ENCODE measurements around the gene TBCK. TPM values are rescaled to one million over a fixed set of nuclear protein-coding genes. Genes with fewer than 3 reads are reported as not detected.

The TBCK gene
- total RNA-seq, 1 experiment from 2014 or later, result 22.3 TPM

- TF ChIP-seq ZBTB33 (IDR thresholded peaks at IDR 0.05; ENCODE audit: extremely low read depth, insufficient replicate concordance, low read length), result no peak
- TF ChIP-seq ATF3 (IDR thresholded peaks at IDR 0.05), result no peak
- TF ChIP-seq EZH2phosphoT487 (IDR thresholded peaks at IDR 0.05; ENCODE audit: borderline replicate concordance), result no peak
- TF ChIP-seq EZH2 (IDR thresholded peaks at IDR 0.05), result no peak
- no peak for TF ChIP-seq ZFX (IDR thresholded peaks at IDR 0.05)
- no peak for TF ChIP-seq ZNF274 (IDR thresholded peaks at IDR 0.05; ENCODE audit: low read depth, low read length)
- TF ChIP-seq MAX (IDR thresholded peaks at IDR 0.05), result no peak
- no peak for TF ChIP-seq EGR1 (IDR thresholded peaks at IDR 0.05; ENCODE audit: low read depth)
- TF ChIP-seq CTCF (IDR thresholded peaks at IDR 0.05 in 2 of 3, conservative IDR thresholded peaks at IDR 0.05 in 1 of 3; ENCODE audit: borderline replicate concordance in 1 of 3, insufficient read depth in 1 of 3, low read depth in 2 of 3, low read length in 2 of 3), result no peak
- no peak for TF ChIP-seq TCF7L2 (IDR thresholded peaks at IDR 0.05; ENCODE audit: borderline replicate concordance, extremely low read depth, insufficient read depth, insufficient read length)
- TF ChIP-seq FOSL1 (IDR thresholded peaks at IDR 0.05; ENCODE audit: low read depth), result no peak
- TF ChIP-seq JUND (IDR thresholded peaks at IDR 0.05), result no peak
- no peak for TF ChIP-seq YY1 (IDR thresholded peaks at IDR 0.05; ENCODE audit: extremely low read depth, insufficient replicate concordance, low read depth, low read length)
- no peak for TF ChIP-seq RAD21 (IDR thresholded peaks at IDR 0.05; ENCODE audit: low read depth)
- no peak for TF ChIP-seq POLR2A (IDR thresholded peaks at IDR 0.05; ENCODE audit: borderline replicate concordance, extremely low read depth, insufficient read depth, insufficient read length)
- no peak for TF ChIP-seq SRF (IDR thresholded peaks at IDR 0.05; ENCODE audit: low read depth)
- TF ChIP-seq SP1 (IDR thresholded peaks at IDR 0.05; ENCODE audit: low read depth), result no peak
- TF ChIP-seq POLR2AphosphoS5 (IDR thresholded peaks at IDR 0.05; ENCODE audit: low read depth, low read length), result no peak
- TF ChIP-seq CBX3 (IDR thresholded peaks at IDR 0.05; ENCODE audit: low read depth), result no peak
- no peak overlapping the region for H3K4me2 ChIP-seq (ENCODE audit: low read length)
- no TSS peak for BruUV-seq (replicated peaks)
- CTCF ChIA-PET, result no interaction called here
- no peak for DNase-seq (ENCODE audit: low read depth, low spot score)
- no peak overlapping the region for H3K9ac ChIP-seq (ENCODE audit: low read length)
- POLR2A ChIA-PET, result no interaction called here
- RAD21 ChIA-PET (ENCODE audit: low non-redundant PET in 1 of 2, low total read pairs in 2 of 2, uncharacterized antibody in 2 of 2, unreplicated experiment in 2 of 2), result no interaction called here
- no peaks in the 10 kb centered on the region for H3K9me3 ChIP-seq (ENCODE audit: control insufficient read depth in 1 of 2, insufficient read depth in 1 of 2, low read depth in 1 of 2, low read length in 2 of 2)
- H2AFZ ChIP-seq (ENCODE audit: low read depth, low read length, poor library complexity, severe bottlenecking), result no peak overlapping the region
- H4K20me1 ChIP-seq (ENCODE audit: insufficient read depth), result no peaks in the 10 kb centered on the region
- ATAC-seq, result no peak
- no peaks in the 10 kb centered on the region for H3K36me3 ChIP-seq (ENCODE audit: control insufficient read depth in 1 of 2, insufficient read depth in 2 of 2, low read length in 2 of 2)
- intact Hi-C loops (cut with micrococcal nuclease), result no loop called here
- H3K27ac ChIP-seq (ENCODE audit: low read depth, low read length), result no peak overlapping the region
- no peaks in the 10 kb centered on the region for H3K27me3 ChIP-seq (ENCODE audit: insufficient read depth, low read length)
- H3K79me2 ChIP-seq (ENCODE audit: insufficient read depth, low read length), result no peaks in the 10 kb centered on the region
- no peak overlapping the region for H3K4me3 ChIP-seq (replicated peaks in 1 of 2; ENCODE audit: low read depth in 1 of 2, low read length in 2 of 2)
- no peaks in the 10 kb centered on the region for H3K9me2 ChIP-seq (ENCODE audit: insufficient read depth)
- H3K4me1 ChIP-seq (ENCODE audit: control insufficient read depth in 1 of 2, insufficient read depth in 2 of 2, low read length in 2 of 2), result peaks cover 2 to 15% of the 10 kb centered on the region in 2 experiments; a peak in 2 of 4 replicates
Observed at GRCh38 chr4:105994841-105995501, 321.0 kb downstream of the TBCK start.
